GM12878 (cell line): ENCODE measurements around the gene EPGN. TPM values are rescaled to one million over a fixed set of nuclear protein-coding genes. Genes with fewer than 3 reads are reported as not detected.

ENCODE experiments used
- ATAC-seq: fragments of 200-7000 bp; cut with Tn5 transposase; 3 replicates; pipeline ENCODE4 v1.9.1; 2020; ENCODE audit warnings: mild to moderate bottlenecking, moderate library complexity
- BruUV-seq: library from RNA; stranded (reverse); fragments of 400-500 nt; replicated peaks from 2 replicates; lab custom pipeline; 2021; lab: Mats Ljungman, UMichigan
- CTCF ChIA-PET: fragments of 300-600 bp; sonication (Branson Sonifier 250); formaldehyde crosslinking; extraction: SDS; loops from one replicate; lab custom pipeline; 2021; ENCODE audit warnings: inconsistent platforms; lab: Yijun Ruan, JAX
- POLR2A ChIA-PET: fragments of 350-600 bp; formaldehyde crosslinking; extraction: SDS; loops from one replicate; lab custom pipeline; 2021; ENCODE audit warnings: inconsistent platforms; lab: Charles Lee
- RAD21 ChIA-PET: fragments of 300-600 bp; sonication (Branson Sonifier 250); formaldehyde crosslinking; loops from one replicate; lab custom pipeline; 2023; ENCODE audit warnings: antibody characterized with exemption; ENCODE audit not compliant: unreplicated experiment; lab: Charles Lee
- SMC1A ChIA-PET: fragments of 300-600 bp; sonication (Branson Sonifier 250); formaldehyde crosslinking; loops from one replicate; lab custom pipeline; 2023; ENCODE audit not compliant: unreplicated experiment, uncharacterized antibody; lab: Charles Lee
- DNase-seq: peaks from one replicate; pipeline ENCODE4 v3.0.0-alpha.2; 2011; ENCODE audit warnings: low read depth, low spot score
- FAIRE-seq: peaks from 3 replicates; lab custom pipeline; 2011; peaks lifted over from hg19 to GRCh38; lab: Jason Lieb, UNC
- H2AFZ ChIP-seq: 2 replicates; pipeline ENCODE4 v1.6.0; 2011; ENCODE audit warnings: low read depth, low read length, control low read depth; ENCODE audit not compliant: control insufficient read depth
- H3K27ac ChIP-seq: 2 replicates; pipeline ENCODE4 v1.5.1; 2011; ENCODE audit warnings: control low read depth; ENCODE audit not compliant: control insufficient read depth, insufficient read depth
- H3K27me3 ChIP-seq, 2 experiments: replicated peaks in 1 of 2; 2 replicates each; pipeline versions ENCODE4 v1.6.0 to v1.6.1; 2011; ENCODE audit warnings: low read length in 1 of 2; ENCODE audit not compliant: control insufficient read depth in 2 of 2, insufficient read depth in 2 of 2
- H3K36me3 ChIP-seq, 2 experiments: 2 replicates each; pipeline ENCODE4 v1.5.1; 2011; ENCODE audit warnings: low read length in 1 of 2; ENCODE audit not compliant: control insufficient read depth in 2 of 2, insufficient read depth in 2 of 2
- H3K4me1 ChIP-seq: 2 replicates; pipeline ENCODE4 v1.6.1; 2011; ENCODE audit warnings: mild to moderate bottlenecking, low read length, moderate library complexity, mixed read lengths; ENCODE audit not compliant: control insufficient read depth, insufficient read depth
- H3K4me2 ChIP-seq: 2 replicates; pipeline ENCODE4 v1.6.0; 2011; ENCODE audit warnings: control low read depth; ENCODE audit not compliant: control insufficient read depth, insufficient read depth
- H3K4me3 ChIP-seq: fragments of 200-600 bp; sonication (generic); 2 replicates; pipeline ENCODE4 v1.5.1; 2016
- H3K79me2 ChIP-seq: 2 replicates; pipeline ENCODE4 v1.6.0; 2011; ENCODE audit warnings: low read length; ENCODE audit not compliant: control insufficient read depth, insufficient read depth
- H3K9ac ChIP-seq: 2 replicates; pipeline ENCODE4 v1.8.0; 2011; ENCODE audit warnings: low read length, control low read depth, mixed read lengths; ENCODE audit not compliant: control insufficient read depth, insufficient read depth
- H3K9me3 ChIP-seq: replicated peaks from 3 replicates; pipeline ENCODE4 v1.5.1; 2011; ENCODE audit warnings: mild to moderate bottlenecking, low read length; ENCODE audit not compliant: control insufficient read depth, insufficient read depth
- H4K20me1 ChIP-seq: 2 replicates; pipeline ENCODE4 v1.6.0; 2011; ENCODE audit not compliant: control insufficient read depth, insufficient read depth
- CHD1 ChIP-seq: IDR thresholded peaks from 2 replicates; pipeline ENCODE4 v1.6.1; 2012; ENCODE audit warnings: low read depth, low read length, improper control_type of control experiment
- EGR1 ChIP-seq, 2 experiments: IDR thresholded peaks; 1 replicate in 1 of 2; 2 replicates in 1 of 2; pipeline ENCODE4 v1.6.1; 2011 to 2012; ENCODE audit warnings: low read depth in 2 of 2, low read length in 2 of 2, borderline replicate concordance in 1 of 2, mild to moderate bottlenecking in 1 of 2, moderate library complexity in 1 of 2
- EZH2 ChIP-seq: IDR thresholded peaks from 2 replicates; pipeline ENCODE4 v1.6.1; 2012; ENCODE audit warnings: low read depth, mild to moderate bottlenecking, control low read depth, inconsistent platforms, low read length, borderline replicate concordance; ENCODE audit not compliant: control insufficient read depth
- KLF5 ChIP-seq: fragments of 450-650 bp; IDR thresholded peaks from 2 replicates; pipeline ENCODE4 v1.6.1; 2014; ENCODE audit warnings: mild to moderate bottlenecking; ENCODE audit not compliant: partially characterized antibody
- NFIC ChIP-seq: IDR thresholded peaks from 2 replicates; pipeline ENCODE4 v1.6.1; 2012; ENCODE audit warnings: low read depth, mild to moderate bottlenecking, inconsistent platforms, low read length, moderate library complexity
- RBBP5 ChIP-seq: fragments of 200-600 bp; sonication (generic); conservative IDR thresholded peaks from 2 replicates; pipeline ENCODE4 v1.6.1; 2016
- SMAD1 ChIP-seq: fragments of 450-650 bp; IDR thresholded peaks from 2 replicates; pipeline ENCODE4 v1.6.1; 2018; ENCODE audit warnings: mild to moderate bottlenecking, low read depth; ENCODE audit not compliant: partially characterized antibody
- SUZ12 ChIP-seq: fragments of 200-600 bp; sonication (generic); IDR thresholded peaks from one replicate; pipeline ENCODE4 v1.6.1; 2018; ENCODE audit warnings: antibody characterized with exemption, mild to moderate bottlenecking; ENCODE audit not compliant: unreplicated experiment
- TCF3 ChIP-seq: IDR thresholded peaks from 2 replicates; pipeline ENCODE4 v1.6.1; 2012; ENCODE audit warnings: low read depth, mild to moderate bottlenecking, low read length, borderline replicate concordance; ENCODE audit not compliant: insufficient read depth
- in situ Hi-C: fragments of 300-500 bp; cut with MboI; formaldehyde crosslinking; loops from 9 replicates; pipeline ENCODE4 v1.14.3; 2018; ENCODE audit warnings: mixed read lengths
- intact Hi-C: fragments of 100-400 bp; cut with micrococcal nuclease; formaldehyde crosslinking; loops from one replicate; pipeline ENCODE4 v1.14.2; 2022; ENCODE audit not compliant: unreplicated experiment
- polyA plus RNA-seq, 11 experiments: library from polyadenylated mRNA; depleted of rRNA in 4 of 11; unstranded in 6 of 11; stranded (reverse) in 5 of 11; fragments of >200 nt; fragmentation: Nextera tagmentation in 4 of 11; fragmentation: Illumina TruSeq in 1 of 11; extraction: Ambion mirVana in 4 of 11; extraction: Trizol in 1 of 11; gene quantifications; 1 replicate in 1 of 11; 2 replicates in 10 of 11; pipeline versions ENCODE4 v1.2.1 to v1.2.3, GENCODE V29; 2011 to 2016; ENCODE audit warnings: inconsistent platforms in 2 of 11, missing spikeins in 2 of 11, low read depth in 1 of 11
- total RNA-seq, 4 experiments: library from RNA; depleted of rRNA in 3 of 4; stranded (reverse); fragments of >200 nt in 3 of 4; fragmentation: Illumina TruSeq in 1 of 4; extraction: Trizol in 1 of 4; gene quantifications; 2 replicates each; pipeline versions ENCODE4 v1.2.1 to v1.2.3, GENCODE V29; 2013 to 2021

EPGN gene
- total and polyA plus RNA-seq, 10 of the 15 experiments (the other 5 are each of a cell fraction or from before 2014, with no cell fraction given): 0.06 to 0.54 (median 0.28) TPM; not detected in 6

DNA sequence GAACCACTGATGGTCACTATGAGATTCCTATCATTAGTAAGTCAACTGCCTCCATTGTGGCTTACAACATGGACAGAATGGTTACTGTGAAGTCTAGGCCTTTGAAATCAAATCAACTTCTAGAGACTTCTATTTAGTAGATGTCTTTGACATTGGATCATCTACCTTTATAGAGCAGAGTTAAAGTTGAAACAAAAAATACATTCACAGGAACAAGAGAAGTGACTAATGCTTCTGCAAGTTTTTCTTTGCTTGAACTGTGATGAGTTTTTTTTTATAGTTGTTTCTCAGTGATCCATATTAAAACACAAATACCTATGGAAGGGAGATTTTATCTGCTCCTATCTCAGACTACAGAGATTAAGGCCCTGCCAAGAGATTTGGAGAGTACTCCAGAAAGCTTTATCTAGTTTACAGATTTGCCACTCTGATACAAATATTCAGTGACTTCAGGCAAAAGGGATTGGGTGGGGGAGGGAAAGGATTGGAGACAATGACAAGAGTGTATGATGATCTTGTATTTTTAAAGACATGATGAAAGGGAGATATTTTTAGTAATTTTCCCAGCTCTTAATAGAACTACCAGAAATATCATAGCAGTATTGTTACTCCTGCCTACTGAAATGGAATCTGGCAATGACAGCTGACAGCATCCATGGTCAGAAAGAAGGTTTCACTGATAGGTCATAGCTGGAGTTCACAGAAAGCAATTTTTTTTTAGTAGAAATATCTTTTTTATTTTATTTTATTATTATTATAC, 16.0 kb upstream of the EPGN start:
- in situ Hi-C loops: no loop called here
- Histone ChIP-seq H3K27ac (no peak overlapping the region), H4K20me1 (no peaks in the 10 kb centered on the region), H3K4me1 (no peaks in the 10 kb centered on the region), H3K9ac (no peak overlapping the region), H3K9me3 (no peaks in the 10 kb centered on the region), H2AFZ (no peak overlapping the region), H3K36me3 (no peaks in the 10 kb centered on the region), H3K27me3 (no peaks in the 10 kb centered on the region), H3K4me3 (no peak overlapping the region), H3K79me2 (no peaks in the 10 kb centered on the region), H3K4me2 (no peak overlapping the region)
- DNase-seq (no peak), ATAC-seq (no peak), FAIRE-seq (no peak)
- SMC1A ChIA-PET: no interaction called here
- intact Hi-C loops: no loop called here
- RAD21 ChIA-PET: interaction anchor here (0.5 kb wide), 1 partner anchor 504 kb away, joined by 3 read pairs; no protein-coding TSS in a partner anchor
- no TSS peak for BruUV-seq
- CTCF ChIA-PET: interaction anchor here (1.4 kb wide), 1 partner anchor 16 kb away, joined by 3 read pairs; the partner anchor contains the start of gene EPGN
- POLR2A ChIA-PET: interaction anchor here (0.6 kb wide), 2 partner anchors 640 to 801 kb away, joined by 3 read pairs; no protein-coding TSS in a partner anchor
- TF ChIP-seq RBBP5: no peak
- TF ChIP-seq EZH2: no peak
- no peak for TF ChIP-seq EGR1 (IDR thresholded peaks at IDR 0.05; ENCODE audit: borderline replicate concordance in 1 of 2, low read depth in 2 of 2, low read length in 2 of 2)
- TF ChIP-seq TCF3: no peak
- TF ChIP-seq CHD1: no peak
- no peak for TF ChIP-seq SUZ12
- no peak for TF ChIP-seq SMAD1
- no peak for TF ChIP-seq KLF5
- TF ChIP-seq NFIC: no peak
